DOHH2 (cell line): ENCODE data around the gene NUMB.
"Not testable (repeated sequence)": the region's sequence is repeated elsewhere in the genome, so short reads cannot be mapped to it uniquely, and the experiment has no call there.

Experiments used
- H3F3A ChIP-seq: fragments of 200-600 bp; sonication (generic), shearing (Covaris generic); 2 replicates; pipeline ENCODE4 v1.6.0; 2016; ENCODE audit warnings: antibody characterized with exemption, mild to moderate bottlenecking; ENCODE audit not compliant: control insufficient read depth, insufficient read depth
- H3K27ac ChIP-seq: fragments of 200-600 bp; sonication (generic); 2 replicates; pipeline ENCODE4 v1.5.1; 2014; ENCODE audit warnings: low read depth, mild to moderate bottlenecking, low read length, moderate library complexity
- H3K27me3 ChIP-seq: fragments of 200-600 bp; sonication (generic); 2 replicates; pipeline ENCODE4 v1.6.1; 2014; ENCODE audit warnings: mild to moderate bottlenecking, low read length, mixed read lengths; ENCODE audit not compliant: control insufficient read depth
- H3K36me3 ChIP-seq: fragments of 200-600 bp; sonication (generic); 2 replicates; pipeline ENCODE4 v1.6.1; 2014; ENCODE audit warnings: mild to moderate bottlenecking, low read length, moderate library complexity, mixed read lengths; ENCODE audit not compliant: control insufficient read depth
- H3K4me1 ChIP-seq: fragments of 200-600 bp; sonication (generic); 2 replicates; pipeline ENCODE4 v1.6.1; 2014; ENCODE audit warnings: mild to moderate bottlenecking, low read length, mixed read lengths; ENCODE audit not compliant: control insufficient read depth
- H3K4me2 ChIP-seq: fragments of 200-600 bp; sonication (generic); 2 replicates; pipeline ENCODE4 v1.6.0; 2014; ENCODE audit warnings: mild to moderate bottlenecking, low read length, moderate library complexity
- H3K4me3 ChIP-seq: fragments of 200-600 bp; sonication (generic); 2 replicates; pipeline ENCODE4 v1.5.1; 2014; ENCODE audit warnings: mild to moderate bottlenecking, low read length, mixed read lengths
- H3K79me2 ChIP-seq: fragments of 200-600 bp; sonication (generic); 2 replicates; pipeline ENCODE4 v1.6.1; 2014; ENCODE audit warnings: mild to moderate bottlenecking, low read length, mixed read lengths; ENCODE audit not compliant: control insufficient read depth
- H3K9me2 ChIP-seq: fragments of 200-600 bp; sonication (generic); replicated peaks from 2 replicates; pipeline ENCODE4 v1.6.1; 2014; ENCODE audit warnings: mild to moderate bottlenecking, low read length, mixed read lengths; ENCODE audit not compliant: control insufficient read depth
- H3K9me3 ChIP-seq: fragments of 200-600 bp; sonication (generic); 2 replicates; pipeline ENCODE4 v1.6.1; 2014; ENCODE audit warnings: antibody characterized with exemption, low read length, mixed read lengths; ENCODE audit not compliant: control insufficient read depth, insufficient read depth
- H4K20me1 ChIP-seq: fragments of 200-600 bp; sonication (generic); 2 replicates; pipeline ENCODE4 v1.6.0; 2014; ENCODE audit warnings: low read depth, mild to moderate bottlenecking, antibody characterized with exemption, low read length, moderate library complexity; ENCODE audit not compliant: control insufficient read depth, insufficient read depth
- CTCF ChIP-seq: fragments of 200-600 bp; sonication (generic); IDR thresholded peaks from one replicate; pipeline ENCODE4 v1.5.1; 2014; ENCODE audit warnings: antibody characterized with exemption, mild to moderate bottlenecking, low read depth, low read length; ENCODE audit not compliant: poor library complexity, severe bottlenecking
- EZH2phosphoT487 ChIP-seq: fragments of 200-600 bp; sonication (generic); IDR thresholded peaks from 2 replicates; pipeline ENCODE4 v1.6.1; 2017; ENCODE audit warnings: borderline replicate concordance, mild to moderate bottlenecking, antibody characterized with exemption, low read length, moderate library complexity, mixed read lengths

The NUMB gene

GRCh38 chr14:73312687-73313086 lies 145.7 kb downstream of the NUMB start:
- no peaks in the 10 kb centered on the region for H3K36me3 ChIP-seq
- no peaks in the 10 kb centered on the region for H3K79me2 ChIP-seq
- no peaks in the 10 kb centered on the region for H4K20me1 ChIP-seq
- no peak overlapping the region for H3K27ac ChIP-seq
- H3K4me1 ChIP-seq, result peaks cover 15% of the 10 kb centered on the region
- H3K9me2 ChIP-seq, result no peaks in the 10 kb centered on the region
- TF ChIP-seq EZH2phosphoT487, result no peak
- no peak for TF ChIP-seq CTCF
- no peak overlapping the region for H3K4me3 ChIP-seq
- no peak overlapping the region for H3K4me2 ChIP-seq
- no peaks in the 10 kb centered on the region for H3K27me3 ChIP-seq
- peaks cover 6% of the 10 kb centered on the region; the same call in 1 of the 2 replicates for H3F3A ChIP-seq
- H3K9me3 ChIP-seq, result no peaks in the 10 kb centered on the region

- Histone ChIP-seq H3K27me3 (no peaks in the 10 kb centered on the region), H3K4me3 (peak overlapping the region; percentile 1; the same call in 1 of the 2 replicates), H3K4me1 (peaks cover 15% of the 10 kb centered on the region), H3K4me2 (peak overlapping the region; percentile 41), H3K27ac (no peak overlapping the region), H3K9me2 (no peaks in the 10 kb centered on the region), H3K36me3 (no peaks in the 10 kb centered on the region), H4K20me1 (no peaks in the 10 kb centered on the region), H3K9me3 (no peaks in the 10 kb centered on the region), H3F3A (peaks cover 6% of the 10 kb centered on the region; the same call in 1 of the 2 replicates), H3K79me2 (no peaks in the 10 kb centered on the region)
- TF ChIP-seq CTCF (no peak), EZH2phosphoT487 (no peak)
Observed at GRCh38 chr14:73311708-73312030, 146.7 kb downstream of the NUMB start.

GRCh38 chr14:73309207-73309606 lies 149.1 kb downstream of the NUMB start:
- not testable (repeated sequence) for H4K20me1 ChIP-seq, H3K4me2 ChIP-seq, H3K9me3 ChIP-seq, H3K9me2 ChIP-seq, H3F3A ChIP-seq, H3K4me3 ChIP-seq, H3K79me2 ChIP-seq, H3K36me3 ChIP-seq, H3K27ac ChIP-seq, H3K27me3 ChIP-seq
- H3K4me1 ChIP-seq, result peaks cover 40% of the 10 kb centered on the region

GRCh38 chr14:73307261-73307660 lies 151.1 kb downstream of the NUMB start:
- Histone ChIP-seq H3K27ac (no peak overlapping the region), H3K4me3 (no peak overlapping the region), H3K4me2 (no peak overlapping the region), H3F3A (peaks cover 17% of the 10 kb centered on the region), H3K9me2 (no peaks in the 10 kb centered on the region), H3K27me3 (no peaks in the 10 kb centered on the region), H3K79me2 (no peaks in the 10 kb centered on the region; the same call in 1 of the 2 replicates), H3K9me3 (no peaks in the 10 kb centered on the region), H4K20me1 (no peaks in the 10 kb centered on the region), H3K4me1 (peaks cover 56% of the 10 kb centered on the region), H3K36me3 (no peaks in the 10 kb centered on the region)
- TF ChIP-seq CTCF (no peak), EZH2phosphoT487 (no peak)
